GM19324 (cell line): ENCODE results near the gene COPS7A.

ENCODE experiments used
- ATAC-seq: cut with Tn5 transposase; IDR thresholded peaks from one replicate; pipeline ENCODE4 v1.9.1; 2021; ENCODE audit warnings: mild to moderate bottlenecking, moderate library complexity; ENCODE audit not compliant: unreplicated experiment, low FRiP score

The COPS7A gene

DNA sequence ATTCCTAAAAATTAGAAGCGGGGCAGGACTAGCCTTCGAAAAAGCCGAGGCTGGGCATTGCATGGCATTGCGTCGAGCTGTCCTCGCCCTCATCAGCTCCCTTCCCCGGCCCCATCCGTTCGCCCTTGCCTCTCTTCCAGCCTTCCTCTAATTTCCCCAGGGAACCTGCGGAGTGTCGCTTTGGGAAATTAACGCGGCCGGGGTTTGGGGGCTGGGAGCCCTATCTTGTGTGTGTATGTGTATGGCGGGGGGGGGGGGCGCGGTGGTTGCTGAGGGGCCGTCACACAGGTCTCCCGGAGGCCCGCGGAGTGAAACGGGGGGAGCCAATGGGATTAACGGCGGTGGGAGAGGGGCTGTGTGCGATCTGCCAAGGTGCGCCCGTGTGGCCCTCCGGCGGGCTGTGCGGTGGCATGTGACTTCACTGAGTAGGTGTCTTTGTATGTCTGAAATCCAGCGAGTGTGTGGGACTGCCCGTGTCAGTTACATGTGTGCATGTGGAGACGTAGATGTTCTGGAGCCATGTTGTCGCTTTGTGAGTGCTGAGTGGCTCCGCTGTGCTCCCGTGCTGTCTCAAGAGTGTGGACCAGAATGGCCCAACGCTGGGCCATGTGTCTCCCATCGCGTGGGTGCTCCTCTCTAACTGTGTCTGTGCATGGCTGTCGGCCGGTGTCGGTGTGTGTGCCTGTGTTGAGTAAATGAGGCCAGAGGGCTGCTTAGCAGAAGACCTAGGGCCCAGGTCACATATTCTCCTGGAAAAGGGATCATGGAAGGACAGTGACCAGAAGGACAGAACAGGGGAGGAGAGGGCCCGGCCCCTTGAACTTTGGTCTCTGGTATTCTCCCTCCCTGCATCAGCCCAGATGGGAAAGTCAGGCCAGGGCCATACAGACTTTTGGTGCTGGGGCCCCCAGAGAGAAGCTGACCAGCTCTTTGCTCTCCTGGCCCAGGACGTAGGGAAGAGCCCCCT is 43.8 kb downstream of the COPS7A start:
- no peak for ATAC-seq

DNA sequence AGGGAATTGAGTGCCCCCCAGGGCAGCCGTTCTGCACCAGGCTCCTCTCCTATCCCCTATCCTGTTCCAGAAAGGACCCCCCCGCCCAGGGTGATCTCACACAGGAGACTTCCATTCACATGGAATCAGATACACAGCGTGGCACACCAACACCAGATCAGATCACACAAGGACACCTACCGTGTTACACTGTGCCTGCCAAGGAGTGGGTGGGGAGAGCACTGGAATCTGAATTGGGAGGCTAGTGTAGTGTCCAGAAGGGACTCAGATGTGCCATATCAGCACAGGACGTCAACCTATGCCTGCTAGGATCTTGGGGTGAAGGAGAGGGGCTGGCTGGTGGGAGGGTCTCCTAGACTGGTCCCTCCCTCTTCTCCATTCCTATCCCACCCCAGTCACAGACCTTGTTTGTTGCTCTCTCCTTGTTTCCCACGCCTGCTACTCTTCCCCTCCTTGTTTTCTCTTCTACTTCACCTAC is 44.6 kb downstream of the COPS7A start:
- ATAC-seq, result no peak

DNA sequence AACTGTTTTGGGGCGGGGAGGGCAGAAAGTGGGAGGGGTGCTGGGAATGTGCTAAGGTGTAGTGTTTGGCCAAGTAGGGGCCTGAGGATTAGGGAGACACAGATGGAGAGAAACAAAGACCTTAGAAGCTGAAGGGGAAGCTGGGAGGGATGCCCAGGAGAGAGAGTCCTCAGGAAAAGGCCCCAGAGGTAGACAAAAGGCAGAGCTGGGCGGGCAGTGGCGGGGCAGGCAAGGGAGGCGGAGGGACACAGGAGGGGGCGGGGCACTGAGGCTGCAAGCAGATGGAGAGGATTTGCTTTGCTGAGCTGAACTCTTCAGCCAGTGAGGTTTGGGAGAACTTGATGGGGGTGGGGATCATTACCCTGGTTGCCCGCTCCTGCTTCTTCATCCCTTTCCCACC is 45.1 kb downstream of the COPS7A start:
- no peak for ATAC-seq

DNA sequence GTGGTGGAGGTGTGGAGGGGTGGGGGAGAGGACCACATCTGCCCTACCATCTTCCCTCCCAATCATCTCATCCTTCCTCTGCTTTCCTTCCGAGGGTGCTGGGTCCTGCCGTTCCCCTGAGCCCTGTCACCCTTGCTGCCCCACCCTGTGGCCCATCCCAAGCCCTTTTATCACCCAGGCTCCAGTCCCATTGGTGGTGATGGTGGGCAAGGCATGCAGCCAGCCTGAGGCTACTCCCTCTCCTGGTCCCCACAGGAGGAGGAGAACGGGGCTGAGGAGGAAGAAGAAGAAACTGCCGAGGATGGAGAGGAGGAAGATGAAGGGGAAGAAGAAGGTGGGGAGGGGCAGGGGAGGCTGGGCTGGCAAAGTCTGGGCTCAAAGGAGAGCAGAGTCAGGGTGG is 45.8 kb downstream of the COPS7A start:
- no peak for ATAC-seq

DNA sequence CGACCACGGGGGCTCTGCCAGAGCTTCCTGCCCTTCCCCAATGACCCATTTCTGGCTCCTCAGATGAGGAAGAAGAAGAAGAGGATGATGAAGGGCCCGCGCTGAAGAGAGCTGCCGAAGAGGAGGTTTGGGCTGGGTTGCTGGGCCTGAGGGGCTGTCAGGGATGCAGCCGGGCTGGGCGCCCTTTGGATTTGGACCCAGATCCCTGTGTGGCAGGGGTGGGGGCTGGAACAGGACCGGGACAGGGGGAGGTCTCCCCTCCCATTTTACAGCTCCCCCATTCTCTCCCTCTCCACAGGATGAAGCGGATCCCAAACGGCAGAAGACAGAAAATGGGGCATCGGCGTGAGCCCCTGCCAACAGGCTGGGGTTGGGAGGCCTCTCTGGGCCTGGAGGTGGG is 46.2 kb downstream of the COPS7A start:
- no peak for ATAC-seq

DNA sequence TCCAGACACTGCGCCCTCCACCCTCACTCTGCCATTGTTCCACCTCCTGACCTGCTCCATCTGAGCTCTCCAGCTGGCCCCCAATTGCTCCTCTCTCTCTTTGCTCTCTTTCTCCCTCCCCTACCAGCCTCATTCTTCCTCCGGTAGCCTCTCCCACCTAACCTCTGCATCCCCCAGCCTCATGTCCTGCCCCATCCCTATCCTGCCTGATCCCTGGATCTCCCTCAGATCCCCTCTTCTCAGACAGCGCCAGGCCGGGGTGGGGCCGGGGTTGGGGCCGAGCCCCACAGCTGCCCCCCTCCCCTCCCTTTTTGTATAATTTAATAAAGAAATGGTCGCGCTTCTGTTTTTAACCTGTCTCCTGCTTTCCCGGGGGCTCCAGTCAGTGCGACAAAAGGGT is 46.8 kb downstream of the COPS7A start:
- no peak for ATAC-seq

DNA sequence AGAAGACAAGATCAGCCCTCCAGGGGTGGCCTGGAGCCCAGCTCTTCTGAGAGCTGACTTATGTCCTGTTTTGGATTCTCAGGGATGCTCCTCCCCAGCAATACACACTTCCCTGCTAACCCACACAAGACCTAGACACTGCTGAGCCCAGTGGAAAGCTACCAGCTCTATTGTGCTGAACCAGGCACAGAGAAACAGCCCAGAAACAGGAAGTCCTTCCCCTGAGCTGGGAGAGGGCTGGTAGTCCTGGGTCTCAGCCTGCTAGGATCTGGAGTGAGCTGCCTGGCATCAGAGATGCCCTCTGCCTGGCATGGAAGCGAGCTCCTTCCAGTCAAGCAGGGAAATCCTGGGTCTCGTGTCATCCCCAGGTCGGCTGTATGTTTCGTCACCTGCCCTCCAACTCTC is 47.2 kb downstream of the COPS7A start:
- no peak for ATAC-seq

DNA sequence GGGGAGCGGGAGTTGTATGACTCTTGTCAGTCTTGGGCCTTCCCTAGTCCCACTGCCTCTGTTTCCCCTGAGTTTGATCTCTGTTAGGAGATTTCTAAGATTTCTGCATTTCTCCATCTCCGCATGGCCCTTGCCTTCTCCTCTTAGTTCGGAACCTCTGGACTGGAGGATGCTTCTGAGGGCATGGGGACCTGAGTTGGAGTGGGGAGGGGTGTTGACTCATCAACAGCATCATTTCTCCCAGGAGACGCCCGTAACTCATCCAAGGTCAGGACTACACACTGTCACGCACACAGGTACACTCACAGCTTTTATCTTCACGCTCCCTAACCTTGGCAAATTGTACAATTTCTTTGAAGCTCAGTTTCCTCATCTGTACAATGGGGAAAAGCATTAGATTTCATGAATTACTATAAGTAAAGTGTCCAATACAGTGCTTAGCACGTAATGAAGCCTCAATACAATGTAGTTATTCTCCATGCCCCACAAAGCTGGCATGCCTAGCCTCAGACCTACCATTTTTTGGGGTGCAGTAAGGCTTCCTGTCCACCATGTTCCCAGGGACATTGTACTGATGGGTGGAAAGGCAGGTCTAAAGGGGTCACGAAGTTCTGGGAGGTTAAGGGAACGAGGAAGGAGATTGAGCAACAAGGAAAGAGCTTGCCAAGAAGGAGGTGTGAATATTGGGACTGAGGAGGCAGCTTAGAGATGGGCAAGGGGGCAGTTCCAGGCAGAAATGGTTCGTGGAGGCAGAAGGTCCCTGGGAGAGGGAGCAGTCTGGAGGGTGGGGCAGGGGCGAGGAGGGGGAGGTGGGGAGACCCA is 47.9 kb downstream of the COPS7A start:
- no peak for ATAC-seq

DNA sequence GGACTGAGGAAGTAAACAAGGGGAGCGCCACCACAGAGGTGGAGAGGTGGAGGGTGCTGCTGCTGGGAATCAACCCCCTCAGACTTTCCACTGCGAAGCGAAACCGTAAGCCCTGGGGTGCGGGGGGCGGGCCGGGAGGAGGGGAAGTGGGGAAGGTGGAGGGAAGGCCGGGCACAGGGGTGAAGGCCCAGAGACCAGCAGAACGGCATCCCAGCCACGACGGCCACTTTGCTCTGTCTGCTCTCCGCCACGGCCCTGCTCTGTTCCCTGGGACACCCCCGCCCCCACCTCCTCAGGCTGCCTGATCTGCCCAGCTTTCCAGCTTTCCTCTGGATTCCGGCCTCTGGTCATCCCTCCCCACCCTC is 48.5 kb downstream of the COPS7A start, which contains the start of gene LAG3:
TSS of gene LAG3 (plus strand) at position 190 of the 365 bp plus-strand sequence. CDS start 333 bp downstream, outside the sequence.
- no peak for ATAC-seq

DNA sequence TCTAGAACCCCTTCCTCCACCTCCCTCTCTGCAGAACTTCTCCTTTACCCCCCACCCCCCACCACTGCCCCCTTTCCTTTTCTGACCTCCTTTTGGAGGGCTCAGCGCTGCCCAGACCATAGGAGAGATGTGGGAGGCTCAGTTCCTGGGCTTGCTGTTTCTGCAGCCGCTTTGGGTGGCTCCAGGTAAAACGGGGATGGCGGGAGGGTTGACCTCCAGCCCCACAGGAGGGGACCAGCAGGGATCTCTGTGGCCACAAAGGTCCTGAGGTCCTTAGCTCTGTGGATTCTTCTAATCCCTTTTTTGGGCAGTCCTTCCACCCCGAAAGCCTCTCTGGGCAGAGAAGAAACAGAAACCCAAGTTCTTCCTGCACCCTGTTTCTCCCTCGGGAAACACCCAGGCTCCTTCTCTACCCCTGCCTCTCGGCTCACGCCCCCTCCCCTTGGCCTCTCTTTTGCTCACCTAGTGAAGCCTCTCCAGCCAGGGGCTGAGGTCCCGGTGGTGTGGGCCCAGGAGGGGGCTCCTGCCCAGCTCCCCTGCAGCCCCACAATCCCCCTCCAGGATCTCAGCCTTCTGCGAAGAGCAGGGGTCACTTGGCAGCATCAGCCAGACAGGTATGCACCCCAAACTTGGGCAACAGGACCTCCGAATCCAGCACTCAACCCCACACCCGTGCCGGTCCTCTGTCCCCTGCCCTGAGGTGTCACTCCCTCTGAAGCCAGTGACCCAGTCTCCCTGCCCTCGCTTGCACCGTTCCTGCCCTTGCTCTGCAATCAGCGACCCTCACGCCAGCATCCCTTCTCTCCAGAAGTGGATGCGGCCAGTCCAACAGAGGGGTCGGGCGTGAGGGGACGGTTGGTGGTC is 49.1 kb downstream of the COPS7A start:
- ATAC-seq, result no peak

DNA sequence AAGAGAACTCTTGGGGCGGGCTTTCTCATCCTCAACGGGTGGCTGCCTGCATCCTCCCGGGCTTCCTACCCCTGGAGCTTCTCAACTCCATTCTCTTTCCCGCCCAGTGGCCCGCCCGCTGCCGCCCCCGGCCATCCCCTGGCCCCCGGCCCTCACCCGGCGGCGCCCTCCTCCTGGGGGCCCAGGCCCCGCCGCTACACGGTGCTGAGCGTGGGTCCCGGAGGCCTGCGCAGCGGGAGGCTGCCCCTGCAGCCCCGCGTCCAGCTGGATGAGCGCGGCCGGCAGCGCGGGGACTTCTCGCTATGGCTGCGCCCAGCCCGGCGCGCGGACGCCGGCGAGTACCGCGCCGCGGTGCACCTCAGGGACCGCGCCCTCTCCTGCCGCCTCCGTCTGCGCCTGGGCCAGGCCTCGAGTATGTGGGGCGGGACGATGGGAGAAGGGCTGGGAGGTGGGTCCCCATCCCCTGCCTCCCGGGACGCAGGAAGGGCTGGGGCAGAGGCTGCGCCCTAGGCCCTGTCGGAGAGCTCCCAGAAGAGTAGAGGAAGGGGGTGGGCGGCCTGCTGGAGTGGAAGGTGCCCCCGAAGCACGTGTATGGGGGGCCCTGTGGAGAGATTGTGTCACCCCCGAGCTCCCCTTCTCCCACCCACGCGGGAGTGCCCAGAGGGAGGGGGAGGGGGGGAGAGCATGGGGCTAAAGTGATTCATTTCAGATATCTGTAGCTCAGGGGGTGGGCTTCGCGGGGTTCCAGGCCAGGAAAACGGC is 49.9 kb downstream of the COPS7A start:
- ATAC-seq, result no peak

DNA sequence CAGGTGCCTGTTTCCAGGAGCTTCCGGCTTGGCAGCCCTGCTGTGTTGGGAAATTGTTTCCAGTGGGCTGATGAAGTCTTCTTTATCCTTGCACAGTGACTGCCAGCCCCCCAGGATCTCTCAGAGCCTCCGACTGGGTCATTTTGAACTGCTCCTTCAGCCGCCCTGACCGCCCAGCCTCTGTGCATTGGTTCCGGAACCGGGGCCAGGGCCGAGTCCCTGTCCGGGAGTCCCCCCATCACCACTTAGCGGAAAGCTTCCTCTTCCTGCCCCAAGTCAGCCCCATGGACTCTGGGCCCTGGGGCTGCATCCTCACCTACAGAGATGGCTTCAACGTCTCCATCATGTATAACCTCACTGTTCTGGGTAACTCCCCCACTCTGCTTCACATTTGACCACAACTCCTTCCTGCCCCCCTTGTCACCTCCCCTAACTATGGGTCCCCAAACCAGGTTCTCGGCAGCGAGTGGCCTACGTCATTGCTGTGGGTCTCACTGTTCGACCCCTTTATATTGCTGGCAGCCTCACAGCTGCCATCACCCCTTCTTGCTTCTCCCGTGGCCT is 50.7 kb downstream of the COPS7A start:
- no peak for ATAC-seq

DNA sequence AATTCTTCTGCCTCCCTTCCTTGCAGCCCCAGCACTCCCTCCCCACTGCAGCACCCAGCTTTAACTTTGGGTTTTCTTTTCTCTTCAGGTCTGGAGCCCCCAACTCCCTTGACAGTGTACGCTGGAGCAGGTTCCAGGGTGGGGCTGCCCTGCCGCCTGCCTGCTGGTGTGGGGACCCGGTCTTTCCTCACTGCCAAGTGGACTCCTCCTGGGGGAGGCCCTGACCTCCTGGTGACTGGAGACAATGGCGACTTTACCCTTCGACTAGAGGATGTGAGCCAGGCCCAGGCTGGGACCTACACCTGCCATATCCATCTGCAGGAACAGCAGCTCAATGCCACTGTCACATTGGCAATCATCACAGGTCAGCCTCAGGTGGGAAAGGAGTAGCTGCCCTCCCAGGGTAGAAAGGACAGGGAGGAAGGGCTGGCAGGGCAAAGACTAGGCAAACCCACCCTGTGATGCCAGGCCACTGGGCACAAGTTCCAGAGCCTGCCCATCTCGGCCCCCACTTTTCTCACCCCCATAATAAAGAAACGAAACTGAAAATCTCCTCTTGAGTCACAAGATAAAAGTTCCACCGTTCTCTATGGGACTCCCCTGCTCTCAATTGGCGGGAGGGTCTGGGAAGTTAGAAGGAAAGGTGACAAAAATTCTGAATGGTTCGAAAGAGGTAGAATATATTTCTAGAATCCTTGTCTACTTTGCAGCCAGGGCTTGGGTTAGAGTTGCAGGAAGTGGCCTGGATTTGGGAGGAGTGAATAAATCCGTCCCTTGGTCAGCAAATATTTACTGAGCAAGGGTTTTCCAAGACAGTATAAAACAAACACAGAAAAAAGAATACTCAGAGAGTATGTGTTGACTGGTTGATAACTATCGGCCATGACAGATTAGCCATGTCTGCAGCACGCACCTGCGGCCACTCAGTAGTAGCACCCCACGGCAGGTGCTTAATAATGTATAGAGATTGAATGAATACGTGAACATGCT is 51.6 kb downstream of the COPS7A start:
- no peak for ATAC-seq

DNA sequence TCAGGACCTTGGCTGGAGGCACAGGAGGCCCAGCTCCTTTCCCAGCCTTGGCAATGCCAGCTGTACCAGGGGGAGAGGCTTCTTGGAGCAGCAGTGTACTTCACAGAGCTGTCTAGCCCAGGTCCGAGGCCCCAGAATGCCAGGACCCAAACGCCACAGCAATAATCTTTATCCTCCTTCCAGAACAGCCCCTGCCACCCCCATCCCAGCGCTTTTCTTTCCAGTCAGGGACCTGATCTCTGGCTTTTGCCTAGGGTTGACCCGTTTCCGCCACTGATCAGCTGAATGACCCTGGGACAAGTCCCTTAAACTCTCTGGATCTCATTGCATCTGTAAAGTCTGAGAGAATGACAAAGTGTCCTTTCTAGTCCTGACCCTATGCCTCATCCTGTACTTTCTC is 53.5 kb downstream of the COPS7A start:
- no peak for ATAC-seq

DNA sequence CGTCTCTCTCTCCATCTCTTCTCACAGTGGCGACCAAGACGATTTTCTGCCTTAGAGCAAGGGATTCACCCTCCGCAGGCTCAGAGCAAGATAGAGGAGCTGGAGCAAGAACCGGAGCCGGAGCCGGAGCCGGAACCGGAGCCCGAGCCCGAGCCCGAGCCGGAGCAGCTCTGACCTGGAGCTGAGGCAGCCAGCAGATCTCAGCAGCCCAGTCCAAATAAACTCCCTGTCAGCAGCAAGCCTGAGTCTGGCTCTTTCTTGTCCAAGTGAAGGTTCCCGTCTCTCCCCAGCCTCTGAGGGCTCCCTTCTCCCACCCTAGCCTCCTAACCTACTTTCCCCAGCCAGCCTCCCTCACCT is 54.3 kb downstream of the COPS7A start:
- no peak for ATAC-seq

DNA sequence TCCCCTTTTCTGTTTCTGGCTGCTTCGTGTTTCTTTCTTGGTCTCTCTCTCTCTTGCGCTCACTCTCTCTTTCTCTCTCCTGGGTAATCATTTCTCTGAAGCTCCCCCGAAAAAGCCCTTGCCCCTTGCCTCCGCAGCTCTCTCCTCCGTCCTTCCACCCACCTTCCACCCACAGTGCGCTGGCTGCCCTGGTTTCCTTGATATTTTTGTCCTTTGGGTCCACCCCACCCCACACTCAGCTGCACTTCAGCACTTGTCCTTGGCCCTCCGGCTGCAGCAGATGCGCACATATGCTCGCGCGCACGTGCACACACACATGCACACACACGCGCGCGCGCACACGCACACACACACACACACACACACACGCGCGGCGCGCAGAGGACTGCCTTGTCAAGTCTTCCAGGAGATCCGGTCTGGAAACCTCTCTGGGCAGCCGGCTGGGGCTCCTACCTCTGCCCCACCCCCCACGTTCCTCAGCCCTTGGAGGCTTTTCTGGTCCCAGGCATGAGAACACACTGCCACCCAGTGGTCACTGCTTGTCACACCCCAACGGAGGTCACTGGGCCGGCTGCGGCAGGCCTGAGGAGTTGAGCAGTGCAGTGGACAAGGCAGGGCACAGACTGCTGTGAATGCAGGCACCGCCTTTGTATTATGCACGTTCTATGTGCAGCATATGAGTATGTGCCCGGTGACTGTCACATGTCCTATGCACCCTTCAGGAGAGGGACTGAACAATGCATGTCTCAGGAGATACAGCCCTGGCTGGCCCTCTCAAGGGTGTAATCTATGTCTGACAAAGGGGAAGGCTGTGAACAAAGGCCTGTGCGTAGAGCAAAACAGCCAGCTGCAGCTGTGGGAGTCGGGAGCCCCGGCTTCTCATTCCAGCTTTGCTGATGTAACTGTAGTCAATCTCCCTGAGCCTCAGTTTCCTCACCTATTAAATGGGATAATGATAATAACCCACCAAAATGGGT is 55.0 kb downstream of the COPS7A start:
- peak; percentile 63 for ATAC-seq
